ENCODE results near the gene CD68. TPM values are rescaled to one million over a fixed set of nuclear protein-coding genes. Genes with fewer than 3 reads are reported as not detected.
A peak's percentile ranks its signal among the peaks of the same experiment; 100 is the strongest.

The CD68 gene
- total and polyA plus RNA-seq, 8 donors: 23.1 to 427 (median 33.5) TPM

- ATAC-seq: no peak
- TF ChIP-seq CTCF (IDR thresholded peaks at IDR 0.05): no peak
- Histone ChIP-seq H3K36me3 (no peaks in the 10 kb centered on the region), H3K27me3 (no peaks in the 10 kb centered on the region), H3K9me3 (peaks cover 0 to 13% of the 10 kb centered on the region in 2 donors), H3K4me3 (no peak overlapping the region), H3K27ac (no peak overlapping the region), H3K4me1 (no peaks in the 10 kb centered on the region)
- DNase-seq: no peak
- intact Hi-C loops (cut with DNase I): no loop called here
These were observed 40.4 kb upstream of the CD68 start for GRCh38 chr17:7538891-7539545.

- H3K4me3 ChIP-seq: no peak overlapping the region
- no peak for TF ChIP-seq CTCF (IDR thresholded peaks at IDR 0.05)
- H3K9me3 ChIP-seq: peaks cover 0 to 13% of the 10 kb centered on the region in 2 donors
- intact Hi-C loops (cut with DNase I): no loop called here
- H3K4me1 ChIP-seq: no peaks in the 10 kb centered on the region
- DNase-seq (no peak), ATAC-seq (no peak)
- H3K27ac ChIP-seq: no peak overlapping the region
- H3K27me3 ChIP-seq: no peaks in the 10 kb centered on the region
- H3K36me3 ChIP-seq: no peaks in the 10 kb centered on the region
These were observed 38.3 kb upstream of the CD68 start for GRCh38 chr17:7541074-7541621.

GRCh38 chr17:7544911-7545310, 34.5 kb upstream of the CD68 start:
- Histone ChIP-seq H3K27me3 (no peaks in the 10 kb centered on the region), H3K9me3 (no peaks in the 10 kb centered on the region), H3K36me3 (no peaks in the 10 kb centered on the region), H3K4me1 (peaks cover 6 to 15% of the 10 kb centered on the region in 2 donors), H3K4me3 (no peak overlapping the region), H3K27ac (no peak overlapping the region)
- ATAC-seq (no peak), DNase-seq (no peak)
- TF ChIP-seq CTCF (IDR thresholded peaks at IDR 0.05): no peak
- intact Hi-C loops (cut with DNase I): no loop called here

GRCh38 chr17:7548585-7549400, 30.6 kb upstream of the CD68 start, which contains the start of gene TNFSF12:
TNFSF12 (plus strand) TSS chr17:7549058; CDS start chr17:7549154, 96 bp downstream.
- peak within 1 kb of the TSS; percentile 55 to 78 for H3K4me3 ChIP-seq
- H3K4me1 ChIP-seq: peaks cover 6 to 51% of the 10 kb centered on the region in 2 donors
- H3K9me3 ChIP-seq: no peaks in the 10 kb centered on the region
- ATAC-seq (peak; percentile 85), DNase-seq (peak; percentile 19 to 89 (median 70))
- H3K27ac ChIP-seq: peak within 1 kb of the TSS; percentile 86
- intact Hi-C loops (cut with DNase I): no loop called here
- peak; percentile 5 to 16 for TF ChIP-seq CTCF (IDR thresholded peaks at IDR 0.05)
- peaks cover 0 to 7% of the 10 kb centered on the region in 2 donors for H3K36me3 ChIP-seq
- no peaks in the 10 kb centered on the region for H3K27me3 ChIP-seq

Data from left lung (tissue), 10 donors.